H1 (cell line): ENCODE results near the gene SPEF2. TPM values are rescaled to one million over a fixed set of nuclear protein-coding genes. Genes with fewer than 3 reads are reported as not detected.

Source experiments
- CBX8 ChIP-seq: fragments of 300-800, 300-1000 bp; sonication (generic); IDR thresholded peaks from 2 replicates; pipeline ENCODE4 v1.7.1; 2016; ENCODE audit warnings: low read depth, low read length, borderline replicate concordance
- RAD21 ChIP-seq, 2 experiments: IDR thresholded peaks in 1 of 2; conservative IDR thresholded peaks in 1 of 2; 2 replicates each; pipeline ENCODE4 v1.6.1; 2011; ENCODE audit warnings: low read depth in 2 of 2, low read length in 2 of 2, improper control_type of control experiment in 1 of 2, inconsistent platforms in 1 of 2, mild to moderate bottlenecking in 1 of 2, moderate library complexity in 1 of 2
- TEAD4 ChIP-seq: IDR thresholded peaks from 2 replicates; pipeline ENCODE4 v1.6.1; 2012; ENCODE audit warnings: low read depth, low read length, inconsistent platforms, mixed read lengths
- polyA plus RNA-seq, 7 experiments: library from polyadenylated mRNA; depleted of rRNA in 3 of 7; stranded (reverse) in 5 of 7; unstranded in 2 of 7; fragments of >200 nt in 5 of 7; fragments of 200-250 nt in 2 of 7; gene quantifications; 1 replicate in 5 of 7; 2 replicates in 1 of 7; 4 replicates in 1 of 7; pipeline versions ENCODE4 v1.2.1 to v1.2.3, GENCODE V29; 2011 to 2013; ENCODE audit warnings: missing spikeins in 2 of 7, mixed read lengths in 2 of 7
- total RNA-seq: library from RNA; stranded (reverse); fragmentation: NEBNext Ultra II Directional; extraction: Animal tissue kit (Norgen Biotek cat#: 25700); gene quantifications from 2 replicates; pipeline ENCODE4 v1.2.1, GENCODE V29; 2021
- TF ChIP-seq, protein P1 (sequence below): fragments of 300-600 bp; sonication (generic); IDR thresholded peaks from 2 replicates; pipeline ENCODE4 v1.7.1; 2012; ENCODE audit warnings: low read length, moderate library complexity, mild to moderate bottlenecking, inconsistent platforms; ENCODE audit not compliant: insufficient replicate concordance

Gene SPEF2
- total and polyA plus RNA-seq, 2 of the 8 experiments (the other 6 are each of a cell fraction or from before 2014, with no cell fraction given): 0.14 to 0.73 TPM

DNA sequence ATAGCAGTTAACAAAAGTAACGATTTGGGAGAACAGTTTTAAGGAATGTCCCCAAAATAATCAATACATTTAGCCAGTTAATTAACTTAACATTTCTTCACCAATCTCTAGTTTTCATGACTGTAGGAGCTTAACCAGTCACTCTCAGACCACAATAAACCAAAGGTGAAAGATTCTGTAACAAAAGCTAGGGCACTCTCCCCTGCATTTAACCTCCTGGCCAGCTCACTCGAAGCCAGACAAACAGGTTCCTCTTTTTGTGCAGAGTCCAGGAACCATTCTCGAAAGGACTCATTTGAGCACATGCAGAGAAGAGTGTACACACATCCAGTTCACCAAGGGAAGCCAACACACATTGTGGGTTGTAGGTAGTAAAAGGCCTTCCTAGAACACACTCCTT lies 245.5 kb downstream of the SPEF2 start (continued):
- TF ChIP-seq, protein P1, sequence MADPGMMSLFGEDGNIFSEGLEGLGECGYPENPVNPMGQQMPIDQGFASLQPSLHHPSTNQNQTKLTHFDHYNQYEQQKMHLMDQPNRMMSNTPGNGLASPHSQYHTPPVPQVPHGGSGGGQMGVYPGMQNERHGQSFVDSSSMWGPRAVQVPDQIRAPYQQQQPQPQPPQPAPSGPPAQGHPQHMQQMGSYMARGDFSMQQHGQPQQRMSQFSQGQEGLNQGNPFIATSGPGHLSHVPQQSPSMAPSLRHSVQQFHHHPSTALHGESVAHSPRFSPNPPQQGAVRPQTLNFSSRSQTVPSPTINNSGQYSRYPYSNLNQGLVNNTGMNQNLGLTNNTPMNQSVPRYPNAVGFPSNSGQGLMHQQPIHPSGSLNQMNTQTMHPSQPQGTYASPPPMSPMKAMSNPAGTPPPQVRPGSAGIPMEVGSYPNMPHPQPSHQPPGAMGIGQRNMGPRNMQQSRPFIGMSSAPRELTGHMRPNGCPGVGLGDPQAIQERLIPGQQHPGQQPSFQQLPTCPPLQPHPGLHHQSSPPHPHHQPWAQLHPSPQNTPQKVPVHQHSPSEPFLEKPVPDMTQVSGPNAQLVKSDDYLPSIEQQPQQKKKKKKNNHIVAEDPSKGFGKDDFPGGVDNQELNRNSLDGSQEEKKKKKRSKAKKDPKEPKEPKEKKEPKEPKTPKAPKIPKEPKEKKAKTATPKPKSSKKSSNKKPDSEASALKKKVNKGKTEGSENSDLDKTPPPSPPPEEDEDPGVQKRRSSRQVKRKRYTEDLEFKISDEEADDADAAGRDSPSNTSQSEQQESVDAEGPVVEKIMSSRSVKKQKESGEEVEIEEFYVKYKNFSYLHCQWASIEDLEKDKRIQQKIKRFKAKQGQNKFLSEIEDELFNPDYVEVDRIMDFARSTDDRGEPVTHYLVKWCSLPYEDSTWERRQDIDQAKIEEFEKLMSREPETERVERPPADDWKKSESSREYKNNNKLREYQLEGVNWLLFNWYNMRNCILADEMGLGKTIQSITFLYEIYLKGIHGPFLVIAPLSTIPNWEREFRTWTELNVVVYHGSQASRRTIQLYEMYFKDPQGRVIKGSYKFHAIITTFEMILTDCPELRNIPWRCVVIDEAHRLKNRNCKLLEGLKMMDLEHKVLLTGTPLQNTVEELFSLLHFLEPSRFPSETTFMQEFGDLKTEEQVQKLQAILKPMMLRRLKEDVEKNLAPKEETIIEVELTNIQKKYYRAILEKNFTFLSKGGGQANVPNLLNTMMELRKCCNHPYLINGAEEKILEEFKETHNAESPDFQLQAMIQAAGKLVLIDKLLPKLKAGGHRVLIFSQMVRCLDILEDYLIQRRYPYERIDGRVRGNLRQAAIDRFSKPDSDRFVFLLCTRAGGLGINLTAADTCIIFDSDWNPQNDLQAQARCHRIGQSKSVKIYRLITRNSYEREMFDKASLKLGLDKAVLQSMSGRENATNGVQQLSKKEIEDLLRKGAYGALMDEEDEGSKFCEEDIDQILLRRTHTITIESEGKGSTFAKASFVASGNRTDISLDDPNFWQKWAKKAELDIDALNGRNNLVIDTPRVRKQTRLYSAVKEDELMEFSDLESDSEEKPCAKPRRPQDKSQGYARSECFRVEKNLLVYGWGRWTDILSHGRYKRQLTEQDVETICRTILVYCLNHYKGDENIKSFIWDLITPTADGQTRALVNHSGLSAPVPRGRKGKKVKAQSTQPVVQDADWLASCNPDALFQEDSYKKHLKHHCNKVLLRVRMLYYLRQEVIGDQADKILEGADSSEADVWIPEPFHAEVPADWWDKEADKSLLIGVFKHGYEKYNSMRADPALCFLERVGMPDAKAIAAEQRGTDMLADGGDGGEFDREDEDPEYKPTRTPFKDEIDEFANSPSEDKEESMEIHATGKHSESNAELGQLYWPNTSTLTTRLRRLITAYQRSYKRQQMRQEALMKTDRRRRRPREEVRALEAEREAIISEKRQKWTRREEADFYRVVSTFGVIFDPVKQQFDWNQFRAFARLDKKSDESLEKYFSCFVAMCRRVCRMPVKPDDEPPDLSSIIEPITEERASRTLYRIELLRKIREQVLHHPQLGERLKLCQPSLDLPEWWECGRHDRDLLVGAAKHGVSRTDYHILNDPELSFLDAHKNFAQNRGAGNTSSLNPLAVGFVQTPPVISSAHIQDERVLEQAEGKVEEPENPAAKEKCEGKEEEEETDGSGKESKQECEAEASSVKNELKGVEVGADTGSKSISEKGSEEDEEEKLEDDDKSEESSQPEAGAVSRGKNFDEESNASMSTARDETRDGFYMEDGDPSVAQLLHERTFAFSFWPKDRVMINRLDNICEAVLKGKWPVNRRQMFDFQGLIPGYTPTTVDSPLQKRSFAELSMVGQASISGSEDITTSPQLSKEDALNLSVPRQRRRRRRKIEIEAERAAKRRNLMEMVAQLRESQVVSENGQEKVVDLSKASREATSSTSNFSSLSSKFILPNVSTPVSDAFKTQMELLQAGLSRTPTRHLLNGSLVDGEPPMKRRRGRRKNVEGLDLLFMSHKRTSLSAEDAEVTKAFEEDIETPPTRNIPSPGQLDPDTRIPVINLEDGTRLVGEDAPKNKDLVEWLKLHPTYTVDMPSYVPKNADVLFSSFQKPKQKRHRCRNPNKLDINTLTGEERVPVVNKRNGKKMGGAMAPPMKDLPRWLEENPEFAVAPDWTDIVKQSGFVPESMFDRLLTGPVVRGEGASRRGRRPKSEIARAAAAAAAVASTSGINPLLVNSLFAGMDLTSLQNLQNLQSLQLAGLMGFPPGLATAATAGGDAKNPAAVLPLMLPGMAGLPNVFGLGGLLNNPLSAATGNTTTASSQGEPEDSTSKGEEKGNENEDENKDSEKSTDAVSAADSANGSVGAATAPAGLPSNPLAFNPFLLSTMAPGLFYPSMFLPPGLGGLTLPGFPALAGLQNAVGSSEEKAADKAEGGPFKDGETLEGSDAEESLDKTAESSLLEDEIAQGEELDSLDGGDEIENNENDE: no peak
- no peak for TF ChIP-seq TEAD4
- TF ChIP-seq RAD21 (IDR thresholded peaks at IDR 0.05 in 1 of 2, conservative IDR thresholded peaks at IDR 0.05 in 1 of 2; ENCODE audit: low read depth in 2 of 2, low read length in 2 of 2): no peak
- no peak for TF ChIP-seq CBX8
